Esophagus muscularis mucosa (tissue), 3 donors: ENCODE results near the gene MITD1.
"Not testable (repeated sequence)": the region's sequence is repeated elsewhere in the genome, so short reads cannot be mapped to it uniquely, and the experiment has no call there.

Source experiments
- POLR2A ChIP-seq: fragments of 450-650 bp; IDR thresholded peaks from one replicate; pipeline ENCODE4 v1.6.1; 2017; ENCODE audit warnings: antibody characterized with exemption, moderate library complexity, mild to moderate bottlenecking, low read depth
- POLR2AphosphoS5 ChIP-seq, 2 donors: sonication (generic); formaldehyde crosslinking; IDR thresholded peaks; one replicate each; pipeline ENCODE4 v1.6.1; 2017; ENCODE audit warnings: antibody characterized with exemption in 2 of 2
- TF ChIP-seq, protein P1 (sequence below), 3 experiments: fragments of 200-600 bp in 2 of 3; fragments of 450-650 bp in 1 of 3; sonication (generic) in 2 of 3; IDR thresholded peaks; one replicate each; pipeline ENCODE4 v1.5.1; 2017 to 2019; ENCODE audit warnings: antibody characterized with exemption in 3 of 3, mild to moderate bottlenecking in 2 of 3, moderate library complexity in 1 of 3

- TF ChIP-seq, protein P1, sequence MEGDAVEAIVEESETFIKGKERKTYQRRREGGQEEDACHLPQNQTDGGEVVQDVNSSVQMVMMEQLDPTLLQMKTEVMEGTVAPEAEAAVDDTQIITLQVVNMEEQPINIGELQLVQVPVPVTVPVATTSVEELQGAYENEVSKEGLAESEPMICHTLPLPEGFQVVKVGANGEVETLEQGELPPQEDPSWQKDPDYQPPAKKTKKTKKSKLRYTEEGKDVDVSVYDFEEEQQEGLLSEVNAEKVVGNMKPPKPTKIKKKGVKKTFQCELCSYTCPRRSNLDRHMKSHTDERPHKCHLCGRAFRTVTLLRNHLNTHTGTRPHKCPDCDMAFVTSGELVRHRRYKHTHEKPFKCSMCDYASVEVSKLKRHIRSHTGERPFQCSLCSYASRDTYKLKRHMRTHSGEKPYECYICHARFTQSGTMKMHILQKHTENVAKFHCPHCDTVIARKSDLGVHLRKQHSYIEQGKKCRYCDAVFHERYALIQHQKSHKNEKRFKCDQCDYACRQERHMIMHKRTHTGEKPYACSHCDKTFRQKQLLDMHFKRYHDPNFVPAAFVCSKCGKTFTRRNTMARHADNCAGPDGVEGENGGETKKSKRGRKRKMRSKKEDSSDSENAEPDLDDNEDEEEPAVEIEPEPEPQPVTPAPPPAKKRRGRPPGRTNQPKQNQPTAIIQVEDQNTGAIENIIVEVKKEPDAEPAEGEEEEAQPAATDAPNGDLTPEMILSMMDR (IDR thresholded peaks at IDR 0.05): not testable (repeated sequence)
- TF ChIP-seq POLR2AphosphoS5 (IDR thresholded peaks at IDR 0.05); POLR2A: not testable (repeated sequence)
Measured at GRCh38 chr2:99192364-99192763, 11.5 kb upstream of the MITD1 start.
